ENCODE results near the gene NUMB.

The NUMB gene

DNA sequence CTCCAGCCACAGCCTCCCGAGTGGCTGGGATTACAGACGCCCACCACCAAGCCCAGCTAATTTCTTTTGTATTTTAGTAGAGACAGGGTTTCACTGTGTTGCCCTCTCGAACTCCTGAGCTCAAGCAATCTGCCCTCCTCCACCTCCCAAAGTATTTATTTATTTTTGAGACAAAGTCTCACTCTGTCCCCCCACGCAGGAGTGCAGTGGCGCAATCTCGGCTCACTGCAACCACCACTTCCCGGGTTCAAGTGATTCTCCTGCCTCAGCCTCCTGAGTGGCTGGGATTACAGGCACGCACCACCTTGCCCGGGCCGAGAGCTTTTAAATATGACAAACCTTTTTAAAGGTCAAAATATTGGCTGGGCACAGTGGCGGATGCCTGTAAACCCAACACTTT lies 14.6 kb downstream of the NUMB start:
- TF ChIP-seq CTCF (IDR thresholded peaks at IDR 0.05; ENCODE audit: control insufficient read depth, extremely low read depth, insufficient read depth) = no peak
- H3K4me3 ChIP-seq (ENCODE audit: low read depth, low read length) = no peak overlapping the region
- no peak for DNase-seq (ENCODE audit: low read depth)

DNA sequence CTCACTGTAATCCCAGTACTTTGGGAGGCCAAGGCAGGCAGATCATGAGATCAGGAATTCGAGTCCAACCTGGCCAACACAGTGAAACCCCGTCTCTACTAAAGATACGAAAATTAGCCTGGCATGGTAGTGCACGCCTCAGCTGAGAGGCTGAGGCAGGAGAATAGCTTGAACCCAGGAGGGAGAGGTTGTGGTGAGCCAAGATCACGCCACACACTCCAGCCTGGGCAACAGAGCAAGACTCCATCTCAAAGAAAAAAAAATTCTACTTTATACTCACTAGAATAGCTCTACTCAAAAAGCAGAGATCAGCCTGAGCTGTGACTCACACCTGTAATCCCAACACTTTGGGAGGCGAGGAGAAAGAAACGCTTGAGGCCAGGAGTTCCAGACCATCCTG lies 17.1 kb downstream of the NUMB start:
- H3K4me3 ChIP-seq (ENCODE audit: low read depth, low read length) = no peak overlapping the region
- no peak for DNase-seq (ENCODE audit: low read depth)
- TF ChIP-seq CTCF (IDR thresholded peaks at IDR 0.05; ENCODE audit: control insufficient read depth, extremely low read depth, insufficient read depth) = no peak

GRCh38 chr14:73438993-73439392 lies 19.4 kb downstream of the NUMB start:
- no peak for DNase-seq (ENCODE audit: low read depth)
- no peak overlapping the region for H3K4me3 ChIP-seq (ENCODE audit: low read depth, low read length)
- no peak for TF ChIP-seq CTCF (IDR thresholded peaks at IDR 0.05; ENCODE audit: control insufficient read depth, extremely low read depth, insufficient read depth)

GRCh38 chr14:73437206-73437605 lies 21.1 kb downstream of the NUMB start:
- DNase-seq (ENCODE audit: low read depth) = no peak
- H3K4me3 ChIP-seq (ENCODE audit: low read depth, low read length) = no peak overlapping the region
- TF ChIP-seq CTCF (IDR thresholded peaks at IDR 0.05; ENCODE audit: control insufficient read depth, extremely low read depth, insufficient read depth) = no peak

- H3K4me3 ChIP-seq (ENCODE audit: low read depth, low read length) = no peak overlapping the region
- peak; percentile 39 for DNase-seq (ENCODE audit: low read depth)
- TF ChIP-seq CTCF (IDR thresholded peaks at IDR 0.05; ENCODE audit: control insufficient read depth, extremely low read depth, insufficient read depth) = no peak
Observed at GRCh38 chr14:73432124-73432523, 26.2 kb downstream of the NUMB start.

- DNase-seq (ENCODE audit: low read depth) = peak; percentile 84
- no peak overlapping the region for H3K4me3 ChIP-seq (ENCODE audit: low read depth, low read length)
- TF ChIP-seq CTCF (IDR thresholded peaks at IDR 0.05; ENCODE audit: control insufficient read depth, extremely low read depth, insufficient read depth) = no peak
Observed at GRCh38 chr14:73428353-73428824, 30.0 kb downstream of the NUMB start.

DNA sequence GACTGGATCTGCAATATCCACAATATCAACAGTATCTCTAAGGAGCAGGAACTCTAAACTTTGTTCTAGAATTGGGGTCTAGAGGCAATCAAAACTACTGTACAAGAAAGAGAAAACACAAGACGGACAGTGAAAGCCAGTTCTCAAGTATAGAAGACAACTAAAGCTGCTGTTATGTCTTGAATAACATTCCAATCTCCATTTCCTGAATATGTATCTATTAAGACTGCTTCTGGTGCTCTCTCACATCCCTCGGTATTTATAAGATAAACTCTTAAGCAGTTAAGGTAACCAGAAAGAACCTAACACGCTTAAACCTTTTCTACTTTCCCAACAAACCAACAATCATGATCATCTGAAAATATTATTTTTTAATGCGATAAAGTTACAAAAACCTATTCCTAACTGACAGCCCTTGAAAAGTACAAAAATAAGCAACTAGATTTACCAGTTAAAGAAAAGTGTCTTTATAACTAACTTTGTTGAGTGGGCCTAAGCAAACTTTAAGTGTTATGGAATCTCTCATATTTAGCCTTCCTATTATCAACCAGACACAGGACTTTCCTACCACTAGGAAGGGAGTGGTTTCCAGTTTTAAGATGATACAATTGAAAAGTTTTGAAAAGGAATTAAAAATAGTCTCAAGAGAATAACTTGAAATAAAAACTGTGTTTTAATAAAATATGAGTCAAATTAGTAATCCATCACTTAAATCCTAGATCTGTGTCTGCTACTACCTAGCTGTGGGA lies 30.7 kb downstream of the NUMB start:
- no peak for TF ChIP-seq CTCF (IDR thresholded peaks at IDR 0.05; ENCODE audit: control insufficient read depth, extremely low read depth, insufficient read depth)
- no peak for DNase-seq (ENCODE audit: low read depth)
- no peak overlapping the region for H3K4me3 ChIP-seq (ENCODE audit: low read depth, low read length)

All from LNCaP clone FGC (cell line).